ENCODE results near the gene BASP1. TPM values are rescaled to one million over a fixed set of nuclear protein-coding genes. Genes with fewer than 3 reads are reported as not detected.

Gene BASP1
- polyA plus RNA-seq, 3 donors: 74.1 to 90.9 (median 84.8) TPM

DNA sequence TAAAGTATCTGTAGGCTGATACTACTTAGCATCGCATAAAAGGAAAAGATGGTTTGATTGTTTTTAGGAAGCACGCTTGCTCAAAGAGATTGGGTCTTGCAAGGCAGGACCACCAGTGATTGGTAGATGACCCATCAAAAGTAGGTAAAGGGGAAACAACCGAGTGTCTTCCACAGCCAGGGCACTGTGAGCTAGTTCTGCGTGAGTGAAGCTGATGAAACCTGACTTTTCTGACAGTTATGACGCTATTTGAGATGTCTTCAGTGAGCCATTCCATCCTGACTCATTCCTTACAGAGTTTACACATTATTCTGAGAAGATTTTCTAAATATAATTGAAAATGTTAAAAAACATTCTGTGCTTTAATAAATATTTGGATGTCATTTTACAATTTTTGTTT, 49.7 kb downstream of the BASP1 start:
- no peak for DNase-seq (ENCODE audit: extremely low read depth in 1 of 11, low read depth in 9 of 11, low spot score in 4 of 11)

DNA sequence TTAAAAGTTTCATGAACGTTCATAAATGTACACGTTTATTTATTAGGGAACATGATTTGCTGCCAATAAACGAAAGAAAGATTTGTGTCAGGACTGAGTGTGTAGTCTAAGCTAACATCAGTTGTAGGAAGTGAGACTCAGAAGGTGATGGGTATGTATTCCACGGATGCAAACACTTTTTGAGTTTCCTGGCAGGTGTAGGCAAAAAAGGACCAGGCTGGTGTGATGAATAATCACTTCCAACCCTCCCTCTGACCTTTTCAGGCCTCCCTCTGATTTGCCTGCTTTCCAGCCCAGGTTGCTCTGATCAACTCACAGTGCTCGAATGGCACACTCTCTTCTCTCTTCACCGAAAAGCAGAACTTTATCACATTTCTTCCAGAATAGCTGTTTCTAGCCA, 51.8 kb downstream of the BASP1 start:
- no peak for DNase-seq (ENCODE audit: extremely low read depth in 1 of 11, low read depth in 9 of 11, low spot score in 4 of 11)

DNA sequence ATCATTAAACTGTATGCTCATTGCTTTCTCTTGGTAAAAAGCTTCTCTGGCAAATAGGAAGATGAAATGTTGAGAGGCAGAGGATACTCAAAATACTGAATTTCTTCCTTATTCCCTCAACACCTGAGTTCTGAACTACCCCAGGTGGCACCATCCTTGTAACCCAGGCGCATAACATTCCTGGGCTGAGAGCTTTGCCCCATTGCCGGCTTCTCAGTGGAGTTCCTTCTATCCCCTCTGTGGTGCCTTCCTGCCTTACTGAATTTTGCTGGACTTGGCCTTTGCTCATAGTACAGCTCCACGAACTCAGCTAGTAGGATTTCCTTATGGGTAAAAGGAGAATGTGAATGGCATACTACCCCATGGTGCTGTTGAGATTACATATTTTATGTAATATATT, 54.7 kb downstream of the BASP1 start:
- no peak for DNase-seq (ENCODE audit: extremely low read depth in 1 of 11, low read depth in 9 of 11, low spot score in 4 of 11)

DNA sequence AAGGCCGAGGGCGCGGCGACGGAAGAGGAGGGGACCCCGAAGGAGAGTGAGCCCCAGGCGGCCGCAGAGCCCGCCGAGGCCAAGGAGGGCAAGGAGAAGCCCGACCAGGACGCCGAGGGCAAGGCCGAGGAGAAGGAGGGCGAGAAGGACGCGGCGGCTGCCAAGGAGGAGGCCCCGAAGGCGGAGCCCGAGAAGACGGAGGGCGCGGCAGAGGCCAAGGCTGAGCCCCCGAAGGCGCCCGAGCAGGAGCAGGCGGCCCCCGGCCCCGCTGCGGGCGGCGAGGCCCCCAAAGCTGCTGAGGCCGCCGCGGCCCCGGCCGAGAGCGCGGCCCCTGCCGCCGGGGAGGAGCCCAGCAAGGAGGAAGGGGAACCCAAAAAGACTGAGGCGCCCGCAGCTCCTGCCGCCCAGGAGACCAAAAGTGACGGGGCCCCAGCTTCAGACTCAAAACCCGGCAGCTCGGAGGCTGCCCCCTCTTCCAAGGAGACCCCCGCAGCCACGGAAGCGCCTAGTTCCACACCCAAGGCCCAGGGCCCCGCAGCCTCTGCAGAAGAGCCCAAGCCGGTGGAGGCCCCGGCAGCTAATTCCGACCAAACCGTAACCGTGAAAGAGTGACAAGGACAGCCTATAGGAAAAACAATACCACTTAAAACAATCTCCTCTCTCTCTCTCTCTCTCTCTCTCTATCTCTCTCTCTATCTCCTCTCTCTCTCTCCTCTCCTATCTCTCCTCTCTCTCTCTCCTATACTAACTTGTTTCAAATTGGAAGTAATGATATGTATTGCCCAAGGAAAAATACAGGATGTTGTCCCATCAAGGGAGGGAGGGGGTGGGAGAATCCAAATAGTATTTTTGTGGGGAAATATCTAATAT, 58.1 kb downstream of the BASP1 start:
- no peak for DNase-seq (ENCODE audit: extremely low read depth in 1 of 11, low read depth in 9 of 11, low spot score in 4 of 11)

DNA sequence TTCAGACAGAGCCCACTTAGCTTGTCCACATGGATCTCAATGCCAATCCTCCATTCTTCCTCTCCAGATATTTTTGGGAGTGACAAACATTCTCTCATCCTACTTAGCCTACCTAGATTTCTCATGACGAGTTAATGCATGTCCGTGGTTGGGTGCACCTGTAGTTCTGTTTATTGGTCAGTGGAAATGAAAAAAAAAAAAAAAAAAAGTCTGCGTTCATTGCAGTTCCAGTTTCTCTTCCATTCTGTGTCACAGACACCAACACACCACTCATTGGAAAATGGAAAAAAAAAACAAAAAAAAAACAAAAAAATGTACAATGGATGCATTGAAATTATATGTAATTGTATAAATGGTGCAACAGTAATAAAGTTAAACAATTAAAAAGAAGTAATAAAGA, 59.0 kb downstream of the BASP1 start:
- no peak for DNase-seq (ENCODE audit: extremely low read depth in 1 of 11, low read depth in 9 of 11, low spot score in 4 of 11)

DNA sequence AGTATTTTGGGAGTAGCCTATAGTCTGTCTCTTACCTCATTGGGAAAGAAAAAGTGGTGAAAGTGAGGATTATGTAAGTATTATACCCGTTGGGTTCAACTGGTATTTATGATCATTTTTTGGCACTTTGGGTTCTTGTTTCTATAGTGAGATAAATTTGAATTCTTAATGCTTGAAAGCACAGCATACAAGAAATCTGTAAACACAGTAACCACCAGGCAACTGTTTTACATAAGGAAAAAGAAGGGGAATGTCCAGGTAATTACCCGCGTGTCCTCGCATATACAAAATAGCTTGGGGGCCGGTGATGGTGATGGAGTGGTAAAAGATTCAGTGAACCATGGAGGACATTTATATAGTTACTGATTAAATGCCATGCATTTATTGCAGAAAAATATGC, 60.5 kb downstream of the BASP1 start:
- no peak for DNase-seq (ENCODE audit: extremely low read depth in 1 of 11, low read depth in 9 of 11, low spot score in 4 of 11)

DNA sequence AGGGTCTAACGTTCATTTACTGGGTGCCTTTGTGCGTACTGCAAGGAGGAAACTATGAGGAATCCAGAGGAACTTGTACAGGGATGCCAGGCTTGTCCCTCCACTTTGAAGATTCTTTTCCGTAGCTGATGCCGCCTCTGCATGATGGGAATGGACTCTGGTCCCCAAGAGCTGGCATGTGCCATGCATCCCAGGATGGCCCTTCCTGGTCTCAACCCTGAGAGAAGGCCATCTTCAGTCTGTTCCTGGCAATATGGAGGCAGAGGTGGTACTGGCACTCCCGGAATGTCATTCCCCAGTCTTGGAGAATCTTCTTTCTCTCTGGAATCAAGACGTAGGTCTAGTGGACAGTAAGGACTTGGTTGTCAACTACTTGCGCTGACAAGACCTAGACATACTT, 61.5 kb downstream of the BASP1 start:
- no peak for DNase-seq (ENCODE audit: extremely low read depth in 1 of 11, low read depth in 9 of 11, low spot score in 4 of 11)

DNA sequence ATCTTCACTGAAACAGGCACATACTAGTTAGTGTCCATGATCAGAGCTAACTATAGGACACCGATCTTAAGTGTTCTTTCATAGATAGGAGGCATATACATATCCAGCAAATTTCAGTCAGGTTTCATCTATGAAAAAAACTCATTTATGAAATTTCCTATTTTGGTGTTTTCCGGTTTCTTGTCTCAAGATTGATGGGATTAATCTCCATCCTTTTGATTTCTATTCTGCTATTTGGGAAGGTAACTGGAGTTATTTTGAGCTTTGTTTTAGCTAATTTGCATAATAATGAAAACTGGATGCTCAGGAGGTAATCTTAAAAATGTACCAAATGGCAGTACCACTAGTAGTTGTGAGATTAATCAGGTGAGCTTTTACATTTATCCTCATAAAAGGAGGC, 62.1 kb downstream of the BASP1 start:
- no peak for DNase-seq (ENCODE audit: extremely low read depth in 1 of 11, low read depth in 9 of 11, low spot score in 4 of 11)

DNA sequence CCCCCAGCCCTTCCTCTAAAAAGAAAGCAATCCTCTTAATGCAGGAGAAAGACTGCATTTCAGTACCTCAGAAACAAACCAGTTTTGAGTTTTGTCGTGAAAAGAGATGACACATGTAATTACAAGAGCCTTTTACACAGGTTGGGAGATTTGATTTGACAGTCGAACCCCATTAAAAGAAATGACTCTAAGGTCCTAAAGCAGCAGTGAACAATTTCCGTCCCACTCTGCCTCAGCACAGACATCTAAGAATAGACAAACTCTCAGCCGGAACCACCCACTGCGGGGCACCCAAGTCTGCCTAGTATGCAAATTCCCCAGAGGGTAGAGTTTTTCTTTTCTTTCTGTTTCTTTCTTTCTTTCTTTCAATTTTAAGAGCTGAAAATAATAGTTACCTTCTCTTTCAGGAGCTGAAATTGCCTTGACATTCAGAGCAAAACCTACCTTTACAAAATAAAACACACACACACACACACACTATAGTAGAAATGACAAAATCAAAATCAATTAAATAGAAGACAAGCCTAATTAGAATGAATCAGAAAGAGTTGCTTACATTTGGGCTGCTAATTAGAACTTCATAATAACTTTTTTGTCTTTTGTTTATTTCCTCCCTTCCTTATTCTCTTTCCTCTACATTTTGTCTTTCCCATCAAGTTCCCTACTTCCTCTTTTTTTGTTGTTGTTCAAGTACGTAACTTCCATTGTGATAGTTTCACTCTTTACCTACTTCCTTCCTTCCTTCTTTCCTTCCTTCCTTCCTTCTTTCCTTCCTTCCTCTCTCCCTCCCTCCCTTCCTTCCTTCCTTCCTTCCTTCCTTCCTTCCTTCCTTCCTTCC, 65.1 kb downstream of the BASP1 start:
- DNase-seq (ENCODE audit: extremely low read depth in 1 of 11, low read depth in 9 of 11, low spot score in 4 of 11): no peak

DNA sequence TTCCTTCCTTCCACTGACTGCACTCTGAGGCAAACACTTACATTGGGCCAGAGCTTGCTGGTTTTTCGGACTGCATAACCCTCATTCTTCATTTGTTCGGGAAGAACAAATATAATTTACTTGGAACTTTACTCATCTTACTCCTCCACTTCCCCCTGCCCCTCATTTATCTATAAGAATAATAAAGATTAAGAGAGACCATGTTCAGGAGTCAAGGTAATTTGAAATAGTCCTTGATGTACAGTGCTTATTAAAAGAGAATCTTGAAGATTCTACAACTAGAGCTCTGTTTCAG, 65.6 kb downstream of the BASP1 start:
- DNase-seq (ENCODE audit: extremely low read depth in 1 of 11, low read depth in 9 of 11, low spot score in 4 of 11): no peak

DNA sequence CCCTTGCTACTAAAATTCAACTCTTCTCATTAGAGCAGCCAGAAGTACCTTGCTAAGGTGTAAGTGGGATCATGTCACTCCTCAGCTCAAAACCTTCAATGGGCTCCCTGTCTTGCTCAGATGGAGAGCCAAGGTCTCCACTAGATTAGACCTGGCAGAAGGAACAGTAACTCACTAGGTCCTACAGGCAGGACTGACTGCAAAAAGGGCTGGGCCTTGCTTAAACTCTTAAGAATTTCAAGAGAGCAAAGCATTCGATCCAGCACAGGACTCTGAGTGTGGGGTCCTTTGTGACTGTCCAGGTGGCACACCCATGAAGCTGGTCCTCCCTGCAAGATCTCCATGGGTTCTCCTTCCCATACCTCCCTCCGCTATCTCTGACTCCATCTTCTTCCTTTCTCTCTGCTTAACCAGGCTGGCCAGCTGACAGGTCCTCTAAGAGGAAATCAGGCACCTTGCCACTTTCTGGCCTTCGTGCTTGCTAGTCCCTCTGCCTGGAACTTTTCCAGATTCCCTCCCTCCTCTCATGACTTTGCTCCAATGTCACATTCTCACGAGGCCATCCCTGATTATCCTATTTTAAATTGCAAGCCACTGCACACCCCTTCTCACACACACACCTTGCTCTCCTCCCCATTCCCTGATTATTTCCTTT, 70.2 kb downstream of the BASP1 start:
- DNase-seq (ENCODE audit: extremely low read depth in 1 of 11, low read depth in 9 of 11, low spot score in 4 of 11): no peak

DNA sequence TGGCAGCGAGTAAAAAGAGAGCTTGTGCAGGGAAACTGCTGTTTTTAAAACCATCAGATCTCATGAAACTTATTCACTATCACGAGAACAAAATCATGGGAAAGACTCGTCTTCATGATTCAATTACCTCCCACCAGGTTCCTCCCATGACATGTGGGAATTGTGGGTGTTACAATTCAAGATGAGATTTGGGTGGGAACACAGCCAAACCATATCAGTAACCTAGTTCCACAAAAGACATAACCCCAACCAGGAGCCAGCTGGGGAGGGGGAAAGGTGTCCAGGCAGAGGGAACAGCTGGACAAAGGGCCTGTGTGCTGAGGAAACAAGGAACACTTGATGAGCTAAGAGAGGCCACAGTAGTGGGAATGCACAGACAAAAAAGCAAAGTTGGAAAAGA, 71.1 kb downstream of the BASP1 start:
- DNase-seq (ENCODE audit: extremely low read depth in 1 of 11, low read depth in 9 of 11, low spot score in 4 of 11): no peak

DNA sequence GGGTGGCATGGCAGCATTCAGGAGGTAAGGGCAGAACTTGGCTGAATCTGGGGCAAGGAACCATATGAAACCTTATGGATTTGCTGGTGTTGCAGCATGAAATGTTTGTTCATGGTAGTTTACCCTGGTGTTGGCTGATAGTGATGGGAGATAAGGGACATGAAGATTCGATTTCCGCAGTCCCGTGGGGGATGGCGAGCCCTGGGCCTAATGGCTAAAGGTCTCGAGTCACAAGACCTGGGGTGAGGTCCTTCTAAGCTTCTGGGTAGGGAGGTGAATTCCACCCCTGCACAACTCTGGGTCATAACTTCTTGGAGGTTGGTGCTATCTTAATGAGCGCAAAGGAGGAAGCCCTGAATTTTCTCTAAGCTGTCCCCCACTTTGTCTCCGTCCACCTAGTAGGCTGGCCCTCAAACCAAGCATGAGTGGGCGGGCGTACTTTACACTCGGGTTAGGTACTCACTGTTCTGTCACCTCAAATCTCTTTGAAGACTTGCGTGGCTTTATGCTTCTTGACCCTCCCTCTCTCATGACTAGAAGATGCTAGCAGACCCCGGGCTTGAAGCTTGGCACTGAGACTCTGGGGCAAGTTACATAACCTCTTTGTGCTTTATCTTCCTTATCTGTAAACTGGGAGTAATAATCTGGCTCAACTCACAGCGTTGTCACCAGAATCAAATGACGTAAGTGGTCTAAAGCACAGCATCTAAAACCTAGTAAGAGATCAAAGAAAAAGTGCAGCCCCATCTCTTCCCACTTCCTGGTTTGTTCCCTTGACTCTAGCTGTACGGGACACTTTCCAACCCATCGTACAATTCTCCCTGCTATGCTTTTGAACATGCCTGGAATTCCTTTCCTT, 72.5 kb downstream of the BASP1 start:
- DNase-seq (ENCODE audit: extremely low read depth in 1 of 11, low read depth in 9 of 11, low spot score in 4 of 11): no peak

DNA sequence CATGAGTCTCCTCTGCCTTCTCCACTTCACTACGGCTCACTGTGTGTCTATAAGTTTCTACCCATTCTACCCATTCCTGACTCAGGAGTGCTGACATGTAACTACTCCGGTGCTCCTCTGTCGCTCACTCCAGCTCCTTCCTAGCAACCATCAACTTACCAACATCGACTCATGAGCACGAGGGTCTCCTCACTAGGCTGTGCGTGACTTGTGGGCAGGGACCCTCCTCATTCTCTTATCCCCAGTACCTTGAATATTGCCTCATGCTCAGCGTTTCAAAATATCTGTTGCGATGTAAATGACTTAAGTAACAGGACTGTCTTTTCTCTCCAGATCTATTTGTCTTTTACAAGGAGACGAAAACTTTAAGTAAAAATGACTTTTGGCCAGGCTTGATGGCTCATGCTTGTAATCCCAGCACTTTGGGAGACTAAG, 73.1 kb downstream of the BASP1 start:
- no peak for DNase-seq (ENCODE audit: extremely low read depth in 1 of 11, low read depth in 9 of 11, low spot score in 4 of 11)

DNA sequence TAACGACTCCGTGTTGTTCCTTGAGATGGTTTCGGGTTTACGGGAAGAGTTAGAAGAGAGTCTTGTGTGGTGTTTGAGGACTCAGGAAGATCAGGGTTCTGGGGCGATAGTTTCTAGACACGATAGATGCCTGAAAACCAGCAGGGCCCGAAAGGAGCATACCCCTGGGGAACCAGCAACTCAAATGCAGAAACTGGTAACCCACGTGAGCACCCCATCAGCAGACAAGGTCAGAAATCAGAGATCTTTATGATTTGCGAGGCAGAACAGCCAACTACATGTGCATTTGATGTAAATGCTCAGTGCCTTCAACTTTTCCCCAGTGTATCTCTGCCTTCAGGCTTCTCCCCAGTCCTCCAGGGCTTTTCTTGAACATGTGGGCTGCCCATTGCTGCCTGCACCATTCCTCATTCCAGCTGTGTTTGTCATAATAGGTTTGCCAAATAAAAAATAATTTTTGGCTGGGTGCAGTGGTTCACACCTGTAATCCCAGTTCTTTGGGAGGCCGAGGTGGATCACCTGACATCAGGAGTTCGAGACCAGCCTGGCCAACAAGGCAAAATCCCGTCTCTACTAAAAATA, 75.1 kb downstream of the BASP1 start:
- no peak for DNase-seq (ENCODE audit: extremely low read depth in 1 of 11, low read depth in 9 of 11, low spot score in 4 of 11)

DNA sequence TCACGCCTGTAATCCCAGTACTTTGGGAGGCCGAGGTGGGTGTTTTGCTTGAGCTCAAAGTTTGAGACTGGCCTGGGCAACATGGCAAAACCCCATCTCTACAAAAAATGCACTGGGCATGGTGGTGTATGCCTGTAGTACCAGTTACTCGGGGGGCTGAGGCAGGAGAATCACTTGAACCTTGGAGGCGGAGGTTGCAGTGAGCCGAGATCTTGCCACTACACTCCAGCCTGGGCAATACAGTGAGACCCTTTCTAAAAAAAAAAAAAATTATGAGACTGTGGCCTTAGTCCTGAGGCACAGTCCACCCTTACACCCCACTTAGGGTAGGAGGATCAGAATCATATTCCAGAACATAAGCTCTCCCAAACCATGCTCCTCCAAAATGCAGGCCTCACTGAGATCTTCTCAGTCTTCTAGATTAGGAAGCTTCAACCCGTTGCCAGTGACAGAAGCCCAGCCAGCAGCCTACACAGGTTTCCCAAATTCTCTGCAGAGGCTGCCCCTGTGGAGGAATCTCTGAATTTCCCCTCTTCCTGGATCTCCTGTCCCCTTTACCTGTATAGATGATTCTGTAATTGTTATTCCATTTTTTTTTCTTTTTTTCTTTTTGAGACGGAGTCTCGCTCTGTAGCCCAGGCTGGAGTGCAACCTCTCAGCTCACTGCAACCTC, 77.3 kb downstream of the BASP1 start:
- DNase-seq (ENCODE audit: extremely low read depth in 1 of 11, low read depth in 9 of 11, low spot score in 4 of 11): no peak

DNA sequence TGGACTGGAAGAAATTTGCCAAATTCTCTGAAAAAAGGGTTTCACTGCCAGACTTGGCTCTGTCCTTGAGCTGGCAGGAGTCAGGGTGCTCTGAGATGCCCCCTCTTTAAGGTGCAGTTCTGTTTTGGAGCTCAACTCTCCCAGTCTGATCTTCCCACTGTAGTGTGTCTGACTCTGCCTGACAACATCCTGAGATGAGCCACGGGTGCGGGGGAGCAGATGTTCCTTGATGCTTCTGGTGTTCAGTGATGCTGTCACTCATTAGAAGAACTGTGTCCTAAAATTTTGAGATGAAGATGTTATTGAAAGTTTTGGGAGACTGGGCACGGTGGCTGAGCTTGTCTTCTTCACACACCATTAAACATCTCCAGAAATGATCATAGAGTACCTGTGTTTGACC, 78.2 kb downstream of the BASP1 start:
- DNase-seq (ENCODE audit: extremely low read depth in 1 of 11, low read depth in 9 of 11, low spot score in 4 of 11): no peak

DNA sequence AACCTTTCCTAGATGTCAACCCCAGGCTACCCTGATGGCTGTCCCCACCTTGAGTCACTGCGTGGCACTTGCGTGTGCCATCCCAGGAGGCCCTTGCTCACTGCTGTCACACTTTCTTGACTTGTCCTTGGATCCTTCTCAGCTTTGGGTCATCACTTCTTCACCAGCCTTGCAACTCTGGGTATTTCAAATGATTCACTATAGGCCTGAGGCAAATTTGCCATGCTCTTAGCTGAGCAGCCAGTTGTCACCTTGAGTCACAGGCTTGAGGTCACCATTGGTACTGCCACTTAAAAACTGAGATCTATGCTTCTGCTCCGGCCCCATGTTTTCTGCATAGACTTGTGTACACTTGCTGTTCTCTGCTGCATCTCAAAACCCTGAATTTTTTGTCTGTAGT, 84.7 kb downstream of the BASP1 start:
- DNase-seq (ENCODE audit: extremely low read depth in 1 of 11, low read depth in 9 of 11, low spot score in 4 of 11): no peak

Measured in renal cortex interstitium (tissue), 11 donors.